ENCODE results near the gene LGALS7.

LGALS7 gene

GRCh38 chr19:38737921-38738737 is 35.2 kb downstream of the LGALS7 start:
- no peak for DNase-seq

GRCh38 chr19:38737281-38737865 is 35.9 kb downstream of the LGALS7 start:
- DNase-seq: no peak

GRCh38 chr19:38736413-38737280 is 36.7 kb downstream of the LGALS7 start:
- no peak for DNase-seq

- no peak for DNase-seq
These were observed 37.3 kb downstream of the LGALS7 start for GRCh38 chr19:38736036-38736412.

GRCh38 chr19:38735257-38735686 is 38.0 kb downstream of the LGALS7 start:
- DNase-seq: no peak

GRCh38 chr19:38734426-38735256 is 38.7 kb downstream of the LGALS7 start:
- DNase-seq: no peak

GRCh38 chr19:38734176-38734425 is 39.2 kb downstream of the LGALS7 start:
- no peak for DNase-seq

- DNase-seq: no peak
These were observed 39.7 kb downstream of the LGALS7 start for GRCh38 chr19:38733493-38734175.

- DNase-seq: no peak
These were observed 40.1 kb downstream of the LGALS7 start for GRCh38 chr19:38733241-38733492.

- no peak for DNase-seq
These were observed 41.5 kb downstream of the LGALS7 start for GRCh38 chr19:38731654-38732301.

GRCh38 chr19:38730731-38731589 is 42.4 kb downstream of the LGALS7 start:
- DNase-seq: no peak

- no peak for DNase-seq
These were observed 42.9 kb downstream of the LGALS7 start for GRCh38 chr19:38730470-38730730.

GRCh38 chr19:38729653-38730469 is 43.5 kb downstream of the LGALS7 start:
- DNase-seq: no peak

GRCh38 chr19:38728752-38729541 is 44.4 kb downstream of the LGALS7 start:
- DNase-seq: no peak

GRCh38 chr19:38727868-38728660 is 45.3 kb downstream of the LGALS7 start:
- DNase-seq: no peak

- no peak for DNase-seq
These were observed 45.9 kb downstream of the LGALS7 start for GRCh38 chr19:38727306-38727867.

- no peak for DNase-seq
These were observed 46.5 kb downstream of the LGALS7 start for GRCh38 chr19:38726761-38727301.

- no peak for DNase-seq
These were observed 47.0 kb downstream of the LGALS7 start for GRCh38 chr19:38726284-38726673.

Data from amniotic stem cell (primary cell).